WTC11 (cell line): ENCODE results near the gene IFT122. TPM values are rescaled to one million over a fixed set of nuclear protein-coding genes. Genes with fewer than 3 reads are reported as not detected.

Experiments
- ATAC-seq: fragments of 200-7000 bp; cut with Tn5 transposase; 2 replicates; pipeline ENCODE4 v1.10.0; 2021; ENCODE audit warnings: mild to moderate bottlenecking, moderate library complexity
- CTCF ChIA-PET: fragments of 300-600 bp; sonication (Branson Sonifier 250); formaldehyde crosslinking; loops from one replicate; lab custom pipeline; 2021; ENCODE audit warnings: antibody characterized with exemption; lab: Charles Lee
- POLR2A ChIA-PET: fragments of 350-600 bp; sonication (Branson Sonifier 250); formaldehyde crosslinking; loops from one replicate; lab custom pipeline; 2021; ENCODE audit warnings: antibody characterized with exemption; lab: Charles Lee
- DNase-seq: peaks from one replicate; pipeline ENCODE4 v3.0.0; 2021; ENCODE audit warnings: low spot score
- H3K27ac Mint-ChIP-seq: 2 replicates; pipeline ENCODE4 v1.8.0; 2021; ENCODE audit warnings: mixed read lengths
- H3K27me3 Mint-ChIP-seq: 2 replicates; pipeline ENCODE4 v1.8.0; 2021; ENCODE audit warnings: low read depth, mild to moderate bottlenecking, moderate library complexity, mixed read lengths
- H3K36me3 Mint-ChIP-seq: 2 replicates; pipeline ENCODE4 v1.8.0; 2021; ENCODE audit warnings: mixed read lengths
- H3K4me1 Mint-ChIP-seq: 2 replicates; pipeline ENCODE4 v1.8.0; 2022; ENCODE audit warnings: mixed read lengths
- H3K4me3 Mint-ChIP-seq: 2 replicates; pipeline ENCODE4 v1.8.0; 2021; ENCODE audit warnings: mild to moderate bottlenecking, moderate library complexity, mixed read lengths
- H3K9me3 Mint-ChIP-seq: 2 replicates; pipeline ENCODE4 v1.8.0; 2021; ENCODE audit warnings: mixed read lengths
- AFF4 ChIP-seq: sonication (generic); formaldehyde crosslinking; IDR thresholded peaks from 2 replicates; pipeline ENCODE4 v1.8.1; 2023; ENCODE audit warnings: mild to moderate bottlenecking, missing genetic modification reagents, borderline replicate concordance
- E2F4 ChIP-seq: sonication (generic); formaldehyde crosslinking; IDR thresholded peaks from 2 replicates; pipeline ENCODE4 v1.8.1; 2022; ENCODE audit warnings: low read depth, mild to moderate bottlenecking, moderate library complexity, missing genetic modification reagents, borderline replicate concordance
- FOXP1 ChIP-seq: sonication (generic); formaldehyde crosslinking; IDR thresholded peaks from 2 replicates; pipeline ENCODE4 v1.8.0; 2022; ENCODE audit warnings: missing genetic modification reagents, mild to moderate bottlenecking, moderate library complexity, borderline replicate concordance
- HMGA2 ChIP-seq: fragments of 250-450 bp; sonication (Bioruptor Pico); IDR thresholded peaks from 2 replicates; pipeline ENCODE4 v1.4.0; 2021; ENCODE audit warnings: mild to moderate bottlenecking, moderate library complexity
- IRF2 ChIP-seq: sonication (generic); formaldehyde crosslinking; IDR thresholded peaks from 2 replicates; pipeline ENCODE4 v1.8.0; 2022; ENCODE audit warnings: low read depth, missing genetic modification reagents, borderline replicate concordance
- JUN ChIP-seq: sonication (generic); formaldehyde crosslinking; IDR thresholded peaks from 2 replicates; pipeline ENCODE4 v1.8.0; 2023; ENCODE audit warnings: mild to moderate bottlenecking, missing genetic modification reagents
- OVOL2 ChIP-seq: fragments of 250-450 bp; sonication (Bioruptor Pico); IDR thresholded peaks from 2 replicates; pipeline ENCODE4 v1.9.0; 2021; ENCODE audit warnings: mild to moderate bottlenecking, borderline replicate concordance
- PRRX2 ChIP-seq: fragments of 250-450 bp; sonication (Bioruptor Pico); IDR thresholded peaks from 2 replicates; pipeline ENCODE4 v1.8.0; 2021; ENCODE audit warnings: mild to moderate bottlenecking
- STAT6 ChIP-seq: sonication (generic); formaldehyde crosslinking; conservative IDR thresholded peaks from 2 replicates; pipeline ENCODE4 v1.8.1; 2023; ENCODE audit warnings: mild to moderate bottlenecking, low read depth, missing genetic modification reagents, moderate library complexity
- TEAD4 ChIP-seq: sonication (generic); formaldehyde crosslinking; IDR thresholded peaks from 2 replicates; pipeline ENCODE4 v1.8.0; 2022; ENCODE audit warnings: mild to moderate bottlenecking, missing genetic modification reagents
- ZNF232 ChIP-seq: sonication (generic); formaldehyde crosslinking; IDR thresholded peaks from 2 replicates; pipeline ENCODE4 v1.8.0; 2022; ENCODE audit warnings: mild to moderate bottlenecking, missing genetic modification reagents
- total RNA-seq: library from RNA; stranded (reverse); gene quantifications from 3 replicates; pipeline ENCODE4 v1.2.3, GENCODE V29; 2021
- TF ChIP-seq, protein P1 (sequence below): sonication (generic); formaldehyde crosslinking; conservative IDR thresholded peaks from 2 replicates; pipeline ENCODE4 v1.8.1; 2022; ENCODE audit warnings: mild to moderate bottlenecking, missing genetic modification reagents
- TF ChIP-seq, protein P2 (sequence below): sonication (generic); formaldehyde crosslinking; IDR thresholded peaks from 2 replicates; pipeline ENCODE4 v1.8.0; 2022; ENCODE audit warnings: mild to moderate bottlenecking, missing genetic modification reagents

IFT122 gene
- total RNA-seq, 1 experiment from 2014 or later: 22.8 TPM

DNA sequence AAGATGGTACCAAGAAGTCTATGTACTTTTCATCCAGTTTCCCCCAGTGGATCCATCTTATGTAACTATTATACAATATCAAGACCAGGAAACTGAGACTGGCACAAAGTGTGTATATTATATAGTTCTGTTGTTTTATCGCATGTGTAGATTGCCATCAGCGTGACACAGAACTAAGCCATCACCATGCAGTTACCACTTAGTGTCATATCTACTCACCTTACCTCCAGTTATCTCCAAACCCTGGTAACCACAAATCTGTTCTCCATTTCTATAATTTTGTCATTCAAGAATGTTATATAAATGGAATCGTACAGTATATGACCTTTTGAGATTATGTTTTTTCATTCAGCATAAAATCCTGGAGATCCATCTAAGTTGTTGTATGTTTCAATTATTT is 23.1 kb downstream of the IFT122 start:
- Mint-ChIP-seq H3K27ac (no peak overlapping the region), H3K4me1 (no peaks in the 10 kb centered on the region)
- DNase-seq: no peak
- POLR2A ChIA-PET: no interaction called here
- no peak for TF ChIP-seq FOXP1 (CRISPR knock-in tag)
- TF ChIP-seq, all 79 proteins: peak for 0
- Mint-ChIP-seq H3K4me3 (no peak overlapping the region), H3K36me3 (no peaks in the 10 kb centered on the region; the same call in 1 of the 2 replicates), H3K27me3 (no peaks in the 10 kb centered on the region), H3K9me3 (no peaks in the 10 kb centered on the region)
- CTCF ChIA-PET: no interaction called here
- no peak for ATAC-seq

- no peaks in the 10 kb centered on the region for H3K4me1 Mint-ChIP-seq
- POLR2A ChIA-PET: no interaction called here
- H3K36me3 Mint-ChIP-seq: no peaks in the 10 kb centered on the region; the same call in 1 of the 2 replicates
- DNase-seq (no peak), ATAC-seq (no peak)
- H3K4me3 Mint-ChIP-seq: no peak overlapping the region
- TF ChIP-seq STAT6 (CRISPR knock-in tag): no peak
- CTCF ChIA-PET: no interaction called here
- no peak overlapping the region for H3K27ac Mint-ChIP-seq
- H3K27me3 Mint-ChIP-seq: no peaks in the 10 kb centered on the region
- H3K9me3 Mint-ChIP-seq: no peaks in the 10 kb centered on the region
These were observed 23.7 kb downstream of the IFT122 start for GRCh38 chr3:129463716-129464115.

GRCh38 chr3:129467932-129468331 is 27.9 kb downstream of the IFT122 start:
- CTCF ChIA-PET: interaction anchor here (1.2 kb wide), 1 partner anchor 22 kb away, joined by 4 read pairs; no protein-coding TSS in a partner anchor
- no peak for DNase-seq
- Mint-ChIP-seq H3K4me1 (no peaks in the 10 kb centered on the region), H3K9me3 (no peaks in the 10 kb centered on the region), H3K4me3 (no peak overlapping the region), H3K27ac (no peak overlapping the region), H3K36me3 (peaks cover 5% of the 10 kb centered on the region), H3K27me3 (no peaks in the 10 kb centered on the region)
- POLR2A ChIA-PET: no interaction called here
- TF ChIP-seq OVOL2 (CRISPR knock-in tag) (no peak), JUN (no peak)
- TF ChIP-seq, protein P1, sequence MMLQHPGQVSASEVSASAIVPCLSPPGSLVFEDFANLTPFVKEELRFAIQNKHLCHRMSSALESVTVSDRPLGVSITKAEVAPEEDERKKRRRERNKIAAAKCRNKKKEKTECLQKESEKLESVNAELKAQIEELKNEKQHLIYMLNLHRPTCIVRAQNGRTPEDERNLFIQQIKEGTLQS (CRISPR knock-in tag): no peak
- TF ChIP-seq, protein P2, sequence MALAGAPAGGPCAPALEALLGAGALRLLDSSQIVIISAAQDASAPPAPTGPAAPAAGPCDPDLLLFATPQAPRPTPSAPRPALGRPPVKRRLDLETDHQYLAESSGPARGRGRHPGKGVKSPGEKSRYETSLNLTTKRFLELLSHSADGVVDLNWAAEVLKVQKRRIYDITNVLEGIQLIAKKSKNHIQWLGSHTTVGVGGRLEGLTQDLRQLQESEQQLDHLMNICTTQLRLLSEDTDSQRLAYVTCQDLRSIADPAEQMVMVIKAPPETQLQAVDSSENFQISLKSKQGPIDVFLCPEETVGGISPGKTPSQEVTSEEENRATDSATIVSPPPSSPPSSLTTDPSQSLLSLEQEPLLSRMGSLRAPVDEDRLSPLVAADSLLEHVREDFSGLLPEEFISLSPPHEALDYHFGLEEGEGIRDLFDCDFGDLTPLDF (CRISPR knock-in tag): no peak
- no peak for ATAC-seq

DNA sequence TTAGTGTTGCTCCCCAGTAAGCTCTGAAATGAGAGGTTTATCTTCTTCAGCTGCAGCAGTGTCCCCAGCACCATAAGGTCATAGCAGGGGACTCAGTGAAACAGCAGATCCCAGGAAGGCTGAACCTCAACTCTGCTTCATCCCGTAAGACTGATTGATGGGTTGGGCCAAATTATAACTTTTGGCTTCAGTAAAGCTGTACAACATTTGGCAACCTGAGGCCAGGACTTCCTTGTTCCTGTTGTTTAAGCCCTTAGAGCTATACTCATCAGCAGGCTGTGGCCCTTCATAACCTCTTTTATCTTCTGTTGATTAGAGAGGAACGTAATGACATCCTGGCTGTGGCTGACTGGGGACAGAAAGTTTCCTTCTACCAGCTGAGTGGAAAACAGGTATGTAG is 29.0 kb downstream of the IFT122 start:
- no peak overlapping the region for H3K4me3 Mint-ChIP-seq
- ChIA-PET POLR2A (no interaction called here), CTCF (interaction anchor here (1.2 kb wide), 1 partner anchor 21 kb away, joined by 4 read pairs; no protein-coding TSS in a partner anchor)
- peaks cover 5% of the 10 kb centered on the region for H3K36me3 Mint-ChIP-seq
- H3K9me3 Mint-ChIP-seq: no peaks in the 10 kb centered on the region
- H3K27ac Mint-ChIP-seq: no peak overlapping the region
- DNase-seq (no peak), ATAC-seq (no peak)
- TF ChIP-seq AFF4 (CRISPR knock-in tag) (no peak), STAT6 (CRISPR knock-in tag) (no peak), IRF2 (CRISPR knock-in tag) (no peak), TEAD4 (CRISPR knock-in tag) (no peak), E2F4 (CRISPR knock-in tag) (no peak), PRRX2 (CRISPR knock-in tag) (no peak), HMGA2 (no peak), ZNF232 (CRISPR knock-in tag) (no peak)
- TF ChIP-seq, protein P2 (CRISPR knock-in tag): no peak
- H3K27me3 Mint-ChIP-seq: no peaks in the 10 kb centered on the region
- H3K4me1 Mint-ChIP-seq: no peaks in the 10 kb centered on the region
